Endothelial cell (in vitro differentiated cells): ENCODE results near the gene SLC7A14. TPM values are rescaled to one million over a fixed set of nuclear protein-coding genes. Genes with fewer than 3 reads are reported as not detected.

Experiments
- DNase-seq: peaks from one replicate; pipeline ENCODE4 v3.0.0; 2021; ENCODE audit warnings: low spot score
- H3K27ac Mint-ChIP-seq: one replicate; pipeline ENCODE4 v1.8.0; 2021; ENCODE audit warnings: mixed read lengths, inconsistent platforms; ENCODE audit not compliant: unreplicated experiment
- H3K27me3 Mint-ChIP-seq: one replicate; pipeline ENCODE4 v1.8.0; 2021; ENCODE audit warnings: mild to moderate bottlenecking, moderate library complexity, mixed read lengths, inconsistent platforms; ENCODE audit not compliant: unreplicated experiment
- H3K36me3 Mint-ChIP-seq: one replicate; pipeline ENCODE4 v1.8.0; 2021; ENCODE audit warnings: mild to moderate bottlenecking, low read depth, mixed read lengths, inconsistent platforms; ENCODE audit not compliant: unreplicated experiment
- H3K4me1 Mint-ChIP-seq: one replicate; pipeline ENCODE4 v1.8.0; 2021; ENCODE audit warnings: mild to moderate bottlenecking, mixed read lengths, inconsistent platforms; ENCODE audit not compliant: unreplicated experiment
- H3K4me3 Mint-ChIP-seq: one replicate; pipeline ENCODE4 v1.8.0; 2021; ENCODE audit warnings: mild to moderate bottlenecking, mixed read lengths, inconsistent platforms; ENCODE audit not compliant: unreplicated experiment
- H3K9me3 Mint-ChIP-seq: one replicate; pipeline ENCODE4 v1.8.0; 2021; ENCODE audit warnings: mixed read lengths, inconsistent platforms; ENCODE audit not compliant: unreplicated experiment
- CTCF ChIP-seq: fragments of 200-600 bp; sonication (generic); IDR thresholded peaks from one replicate; pipeline ENCODE4 v1.5.0; 2021; ENCODE audit warnings: antibody characterized with exemption; ENCODE audit not compliant: unreplicated experiment
- total RNA-seq: library from RNA; stranded (reverse); fragmentation: NEBNext Ultra II Directional; extraction: Animal tissue kit (Norgen Biotek cat#: 25700); gene quantifications from one replicate; pipeline ENCODE4 v1.2.1, GENCODE V29; 2021; ENCODE audit not compliant: unreplicated experiment

Gene SLC7A14
- total RNA-seq, 1 donor from 2014 or later, result 2.5 TPM

GRCh38 chr3:170424879-170425278 is 161.0 kb downstream of the SLC7A14 start:
- peaks cover 11% of the 10 kb centered on the region for H3K4me1 Mint-ChIP-seq
- TF ChIP-seq CTCF, result no peak
- no peaks in the 10 kb centered on the region for H3K9me3 Mint-ChIP-seq
- H3K4me3 Mint-ChIP-seq, result no peak overlapping the region
- peaks cover 3% of the 10 kb centered on the region for H3K36me3 Mint-ChIP-seq
- no peak overlapping the region for H3K27ac Mint-ChIP-seq
- no peak for DNase-seq
- peaks cover 2% of the 10 kb centered on the region for H3K27me3 Mint-ChIP-seq

- Mint-ChIP-seq H3K27me3 (peaks cover 5% of the 10 kb centered on the region), H3K27ac (no peak overlapping the region), H3K4me1 (peaks cover 14% of the 10 kb centered on the region)
Observed at GRCh38 chr3:170423001-170423615, 162.8 kb downstream of the SLC7A14 start.

GRCh38 chr3:170421758-170422157 is 164.1 kb downstream of the SLC7A14 start:
- peak overlapping the region; percentile 57 for H3K27ac Mint-ChIP-seq
- DNase-seq, result no peak
- no peaks in the 10 kb centered on the region for H3K9me3 Mint-ChIP-seq
- no peak for TF ChIP-seq CTCF
- H3K27me3 Mint-ChIP-seq, result peaks cover 8% of the 10 kb centered on the region
- peaks cover 15% of the 10 kb centered on the region for H3K4me1 Mint-ChIP-seq
- no peak overlapping the region for H3K4me3 Mint-ChIP-seq
- H3K36me3 Mint-ChIP-seq, result peaks cover 3% of the 10 kb centered on the region

More at GRCh38 chr3:170423001-170423615, 162.8 kb downstream of the SLC7A14 start:
- DNase-seq, result no peak
- Mint-ChIP-seq H3K9me3 (no peaks in the 10 kb centered on the region), H3K4me3 (no peak overlapping the region), H3K36me3 (peaks cover 3% of the 10 kb centered on the region)
- no peak for TF ChIP-seq CTCF

- H3K27me3 Mint-ChIP-seq, result peaks cover 9% of the 10 kb centered on the region
- H3K9me3 Mint-ChIP-seq, result no peaks in the 10 kb centered on the region
- no peak for DNase-seq
- H3K4me3 Mint-ChIP-seq, result no peak overlapping the region
- peaks cover 13% of the 10 kb centered on the region for H3K4me1 Mint-ChIP-seq
- no peak overlapping the region for H3K27ac Mint-ChIP-seq
- no peak for TF ChIP-seq CTCF
- peaks cover 3% of the 10 kb centered on the region for H3K36me3 Mint-ChIP-seq
Observed at GRCh38 chr3:170421111-170421641, 164.7 kb downstream of the SLC7A14 start.

- no peak for DNase-seq
- no peak for TF ChIP-seq CTCF
- peak overlapping the region; percentile 16 for H3K4me3 Mint-ChIP-seq
- H3K36me3 Mint-ChIP-seq, result peaks cover 3% of the 10 kb centered on the region
- H3K4me1 Mint-ChIP-seq, result peaks cover 12% of the 10 kb centered on the region
- peaks cover 9% of the 10 kb centered on the region for H3K27me3 Mint-ChIP-seq
- H3K9me3 Mint-ChIP-seq, result no peaks in the 10 kb centered on the region
- H3K27ac Mint-ChIP-seq, result peak overlapping the region; percentile 65
Observed at GRCh38 chr3:170420307-170420821, 165.5 kb downstream of the SLC7A14 start.
